HL-60 (cell line): ENCODE data around the gene CENPF.
"Not testable (repeated sequence)": the region's sequence is repeated elsewhere in the genome, so short reads cannot be mapped to it uniquely, and the experiment has no call there.

Experiments
- DNase-seq, 2 experiments: peaks; one replicate each; pipeline ENCODE4 v3.0.0-alpha.2; 2010 to 2020; ENCODE audit warnings: low read depth in 1 of 2, low spot score in 1 of 2
- H3K27ac ChIP-seq: fragments of 250-450 bp; sonication (Bioruptor Pico); replicated peaks from 2 replicates; pipeline ENCODE4 v1.5.1; 2020; ENCODE audit warnings: mild to moderate bottlenecking, moderate library complexity
- H3K27me3 ChIP-seq: fragments of 250-450 bp; sonication (Bioruptor Pico); 2 replicates; pipeline ENCODE4 v1.5.1; 2021; ENCODE audit warnings: mild to moderate bottlenecking, moderate library complexity; ENCODE audit not compliant: insufficient read depth, poor library complexity, severe bottlenecking
- H3K4me3 ChIP-seq: replicated peaks from 2 replicates; pipeline ENCODE4 v1.5.1; 2011; ENCODE audit warnings: mild to moderate bottlenecking, control low read depth, low read length; ENCODE audit not compliant: insufficient read depth
- GABPA ChIP-seq: IDR thresholded peaks from 2 replicates; pipeline ENCODE4 v1.6.1; 2012; ENCODE audit warnings: low read depth
- POLR2AphosphoS5 ChIP-seq: IDR thresholded peaks from 2 replicates; pipeline ENCODE4 v1.6.1; 2012; ENCODE audit warnings: low read depth
- SPI1 ChIP-seq: IDR thresholded peaks from 2 replicates; pipeline ENCODE4 v1.6.1; 2012; ENCODE audit warnings: low read depth, mild to moderate bottlenecking, borderline replicate concordance
- TF ChIP-seq, protein P1 (sequence below): IDR thresholded peaks from one replicate; pipeline ENCODE4 v1.5.1; 2011; ENCODE audit warnings: low read length, control low read depth, inconsistent platforms; ENCODE audit not compliant: insufficient read depth
- TF ChIP-seq, protein P2 (sequence below): IDR thresholded peaks from 2 replicates; pipeline ENCODE4 v1.6.1; 2012; ENCODE audit warnings: low read depth; ENCODE audit not compliant: insufficient replicate concordance

Gene CENPF

DNA sequence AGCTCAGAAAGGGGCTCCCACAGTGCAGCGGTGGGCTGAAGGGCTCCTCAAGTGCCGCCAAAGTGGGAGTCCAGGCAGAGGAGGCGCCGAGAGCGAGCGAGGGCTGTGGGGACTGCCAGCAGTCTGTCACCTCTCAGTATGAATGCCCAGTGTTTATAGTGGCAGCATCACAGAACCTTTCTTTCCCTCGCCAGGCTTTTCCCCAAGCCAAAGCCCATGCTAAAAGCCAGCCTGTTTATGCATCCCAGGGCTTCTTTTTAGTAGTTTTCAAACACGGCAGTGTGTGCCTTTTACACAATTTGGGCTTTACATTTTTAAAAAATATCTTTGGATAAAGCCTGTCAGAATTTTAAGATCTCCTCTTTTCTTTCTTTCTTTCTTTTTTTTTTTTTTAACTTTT is 70.6 kb downstream of the CENPF start:
- DNase-seq, result no peak
- Histone ChIP-seq H3K27me3 (no peaks in the 10 kb centered on the region), H3K4me3 (no peak overlapping the region), H3K27ac (no peak overlapping the region)
- no peak for TF ChIP-seq SPI1
- TF ChIP-seq, protein P1, sequence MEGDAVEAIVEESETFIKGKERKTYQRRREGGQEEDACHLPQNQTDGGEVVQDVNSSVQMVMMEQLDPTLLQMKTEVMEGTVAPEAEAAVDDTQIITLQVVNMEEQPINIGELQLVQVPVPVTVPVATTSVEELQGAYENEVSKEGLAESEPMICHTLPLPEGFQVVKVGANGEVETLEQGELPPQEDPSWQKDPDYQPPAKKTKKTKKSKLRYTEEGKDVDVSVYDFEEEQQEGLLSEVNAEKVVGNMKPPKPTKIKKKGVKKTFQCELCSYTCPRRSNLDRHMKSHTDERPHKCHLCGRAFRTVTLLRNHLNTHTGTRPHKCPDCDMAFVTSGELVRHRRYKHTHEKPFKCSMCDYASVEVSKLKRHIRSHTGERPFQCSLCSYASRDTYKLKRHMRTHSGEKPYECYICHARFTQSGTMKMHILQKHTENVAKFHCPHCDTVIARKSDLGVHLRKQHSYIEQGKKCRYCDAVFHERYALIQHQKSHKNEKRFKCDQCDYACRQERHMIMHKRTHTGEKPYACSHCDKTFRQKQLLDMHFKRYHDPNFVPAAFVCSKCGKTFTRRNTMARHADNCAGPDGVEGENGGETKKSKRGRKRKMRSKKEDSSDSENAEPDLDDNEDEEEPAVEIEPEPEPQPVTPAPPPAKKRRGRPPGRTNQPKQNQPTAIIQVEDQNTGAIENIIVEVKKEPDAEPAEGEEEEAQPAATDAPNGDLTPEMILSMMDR, result no peak
- TF ChIP-seq POLR2AphosphoS5, result no peak
- TF ChIP-seq, protein P2, sequence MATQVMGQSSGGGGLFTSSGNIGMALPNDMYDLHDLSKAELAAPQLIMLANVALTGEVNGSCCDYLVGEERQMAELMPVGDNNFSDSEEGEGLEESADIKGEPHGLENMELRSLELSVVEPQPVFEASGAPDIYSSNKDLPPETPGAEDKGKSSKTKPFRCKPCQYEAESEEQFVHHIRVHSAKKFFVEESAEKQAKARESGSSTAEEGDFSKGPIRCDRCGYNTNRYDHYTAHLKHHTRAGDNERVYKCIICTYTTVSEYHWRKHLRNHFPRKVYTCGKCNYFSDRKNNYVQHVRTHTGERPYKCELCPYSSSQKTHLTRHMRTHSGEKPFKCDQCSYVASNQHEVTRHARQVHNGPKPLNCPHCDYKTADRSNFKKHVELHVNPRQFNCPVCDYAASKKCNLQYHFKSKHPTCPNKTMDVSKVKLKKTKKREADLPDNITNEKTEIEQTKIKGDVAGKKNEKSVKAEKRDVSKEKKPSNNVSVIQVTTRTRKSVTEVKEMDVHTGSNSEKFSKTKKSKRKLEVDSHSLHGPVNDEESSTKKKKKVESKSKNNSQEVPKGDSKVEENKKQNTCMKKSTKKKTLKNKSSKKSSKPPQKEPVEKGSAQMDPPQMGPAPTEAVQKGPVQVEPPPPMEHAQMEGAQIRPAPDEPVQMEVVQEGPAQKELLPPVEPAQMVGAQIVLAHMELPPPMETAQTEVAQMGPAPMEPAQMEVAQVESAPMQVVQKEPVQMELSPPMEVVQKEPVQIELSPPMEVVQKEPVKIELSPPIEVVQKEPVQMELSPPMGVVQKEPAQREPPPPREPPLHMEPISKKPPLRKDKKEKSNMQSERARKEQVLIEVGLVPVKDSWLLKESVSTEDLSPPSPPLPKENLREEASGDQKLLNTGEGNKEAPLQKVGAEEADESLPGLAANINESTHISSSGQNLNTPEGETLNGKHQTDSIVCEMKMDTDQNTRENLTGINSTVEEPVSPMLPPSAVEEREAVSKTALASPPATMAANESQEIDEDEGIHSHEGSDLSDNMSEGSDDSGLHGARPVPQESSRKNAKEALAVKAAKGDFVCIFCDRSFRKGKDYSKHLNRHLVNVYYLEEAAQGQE, result no peak
- TF ChIP-seq GABPA, result no peak

DNA sequence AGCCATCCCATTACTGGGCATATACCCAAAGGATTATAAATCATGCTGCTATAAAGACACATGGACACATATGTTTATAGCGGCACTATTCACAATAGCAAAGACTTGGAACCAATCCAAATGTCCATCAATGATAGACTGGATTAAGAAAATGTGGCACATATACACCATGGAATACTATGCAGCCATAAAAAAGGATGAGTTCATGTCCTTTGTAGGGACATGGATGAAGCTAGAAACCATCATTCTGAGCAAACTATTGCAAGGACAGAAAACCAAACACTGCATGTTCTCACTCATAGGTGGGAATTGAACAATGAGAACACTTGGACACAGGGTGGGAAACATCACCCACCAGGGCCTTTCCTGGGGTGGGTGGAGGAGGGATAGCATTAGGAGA is 72.5 kb downstream of the CENPF start:
- H3K4me3 ChIP-seq, H3K27me3 ChIP-seq, H3K27ac ChIP-seq, DNase-seq: not testable (repeated sequence)

DNA sequence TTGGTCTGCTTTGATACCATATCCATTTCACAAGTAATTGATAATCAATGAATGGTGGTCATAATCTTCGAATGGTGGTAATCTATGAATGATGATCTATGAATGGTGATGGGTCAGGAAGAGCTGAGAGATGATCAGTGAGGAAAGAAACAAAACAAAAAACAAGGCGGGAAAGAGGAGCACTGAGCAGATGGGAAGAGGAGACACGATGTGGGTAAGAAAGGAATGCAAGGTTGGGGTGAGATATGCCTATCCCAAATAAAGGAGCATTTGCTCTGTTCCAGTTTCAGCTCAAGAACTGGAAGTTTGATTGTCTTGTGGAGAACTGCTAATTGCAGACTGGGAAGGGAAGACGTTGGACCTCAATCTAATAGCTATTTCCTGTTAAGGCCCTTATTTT is 73.8 kb downstream of the CENPF start:
- TF ChIP-seq GABPA (no peak), POLR2AphosphoS5 (no peak), SPI1 (no peak)
- TF ChIP-seq, protein P2, result no peak
- TF ChIP-seq, protein P1, result no peak
- DNase-seq, result no peak
- Histone ChIP-seq H3K27me3 (no peaks in the 10 kb centered on the region), H3K27ac (no peak overlapping the region), H3K4me3 (no peak overlapping the region)

DNA sequence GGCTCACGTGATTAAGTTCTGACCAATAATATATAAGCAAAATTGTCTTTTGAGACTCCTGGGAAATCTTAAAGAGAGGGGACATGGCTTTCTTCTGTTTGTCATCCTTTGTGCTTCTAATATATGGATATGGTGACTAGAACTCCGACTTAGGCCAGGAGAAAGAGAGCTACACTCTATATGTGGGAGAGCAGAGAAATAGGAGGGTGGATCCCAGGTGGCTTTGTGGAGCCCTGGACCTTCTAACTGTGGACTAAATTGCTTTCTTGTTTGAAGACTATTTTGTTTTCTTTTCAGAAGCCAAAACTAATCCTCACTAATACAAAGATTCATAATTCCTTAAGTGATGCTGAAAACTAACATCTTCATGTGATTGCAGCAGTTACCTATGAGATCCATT is 75.0 kb downstream of the CENPF start:
- H3K4me3 ChIP-seq, result no peak overlapping the region
- no peak overlapping the region for H3K27ac ChIP-seq
- DNase-seq, result no peak
- H3K27me3 ChIP-seq, result no peaks in the 10 kb centered on the region
- TF ChIP-seq, protein P2, result no peak
- TF ChIP-seq, protein P1, result no peak
- no peak for TF ChIP-seq SPI1
- no peak for TF ChIP-seq GABPA
- TF ChIP-seq POLR2AphosphoS5, result no peak
